Prostate gland (tissue), 2 donors: Measurements from ENCODE around the gene GATC. TPM values are rescaled to one million over a fixed set of nuclear protein-coding genes. Genes with fewer than 3 reads are reported as not detected.

Source experiments
- DNase-seq: peaks from one replicate; pipeline ENCODE4 v3.0.0-alpha.2; 2019; ENCODE audit warnings: low spot score
- H3K27ac ChIP-seq, 2 donors: fragments of 200-600 bp; sonication (generic); 2 replicates each; pipeline ENCODE4 v1.5.1; 2017 to 2019
- H3K27me3 ChIP-seq: fragments of 200-600 bp; sonication (generic); replicated peaks from 2 replicates; pipeline ENCODE4 v1.5.1; 2019; ENCODE audit not compliant: insufficient read depth
- H3K36me3 ChIP-seq, 2 donors: fragments of 200-600 bp; sonication (generic); 1 replicate in 1 of 2; 2 replicates in 1 of 2; pipeline versions ENCODE4 v1.5.1 to v1.8.1; 2017 to 2019
- H3K4me1 ChIP-seq: fragments of 200-600 bp; sonication (generic); replicated peaks from 2 replicates; pipeline ENCODE4 v1.5.1; 2019
- H3K4me3 ChIP-seq, 2 donors: fragments of 200-600 bp; sonication (generic); 2 replicates each; pipeline ENCODE4 v1.5.1; 2017 to 2019
- H3K9me3 ChIP-seq: fragments of 200-600 bp; sonication (generic); 2 replicates; pipeline ENCODE4 v1.5.1; 2017
- CTCF ChIP-seq, 4 experiments: fragments of 200-600 bp in 2 of 4; fragments of 450-650 bp in 2 of 4; sonication (generic) in 2 of 4; IDR thresholded peaks; 1 replicate in 3 of 4; 2 replicates in 1 of 4; pipeline ENCODE4 v1.5.1; 2016 to 2019; ENCODE audit warnings: antibody characterized with exemption in 4 of 4, mild to moderate bottlenecking in 2 of 4, moderate library complexity in 2 of 4
- POLR2A ChIP-seq: fragments of 450-650 bp; IDR thresholded peaks from one replicate; pipeline ENCODE4 v1.6.1; 2016; ENCODE audit warnings: antibody characterized with exemption, mild to moderate bottlenecking
- POLR2AphosphoS5 ChIP-seq: sonication (generic); formaldehyde crosslinking; IDR thresholded peaks from one replicate; pipeline ENCODE4 v1.6.1; 2017; ENCODE audit warnings: antibody characterized with exemption
- WGBS: methylation state at CpG from one replicate; pipeline ENCODE4 v1.1.5; 2018; 5-methylcytosine and 5-hydroxymethylcytosine counted together
- intact Hi-C: fragments of 100-400 bp; cut with DNase I; formaldehyde crosslinking; loops from one replicate; pipeline ENCODE4 v1.14.2; 2022
- total RNA-seq, 2 donors: library from RNA; depleted of rRNA; stranded (reverse); fragments of >200 nt; gene quantifications; one replicate each; pipeline ENCODE4 v1.1.0, GENCODE V29; 2016

Gene GATC
- total RNA-seq, 2 donors from 2014 or later, result 19.3 to 30.1 TPM

- DNase-seq, result no peak
These were observed 9.1 kb downstream of the GATC start for GRCh38 chr12:120455302-120455701.

GRCh38 chr12:120457133-120457532 is 10.9 kb downstream of the GATC start:
- H3K4me3 ChIP-seq, result no peak overlapping the region
- TF ChIP-seq CTCF (IDR thresholded peaks at IDR 0.05) (no peak), POLR2AphosphoS5 (no peak), POLR2A (no peak)
- no peak overlapping the region for H3K27ac ChIP-seq
- H3K36me3 ChIP-seq, result peaks cover 0 to 7% of the 10 kb centered on the region in 2 donors
- H3K27me3 ChIP-seq, result no peaks in the 10 kb centered on the region
- H3K9me3 ChIP-seq, result no peaks in the 10 kb centered on the region
- no peak for DNase-seq
- 76% methylated on average over 6 of the region's 6 CpGs for WGBS
- intact Hi-C loops, result no loop called here
- H3K4me1 ChIP-seq, result no peaks in the 10 kb centered on the region

More at GRCh38 chr12:120455302-120455701, 9.1 kb downstream of the GATC start:
- 94% methylated on average over 7 of the region's 7 CpGs for WGBS
- Histone ChIP-seq H3K36me3 (peaks cover 0 to 6% of the 10 kb centered on the region in 2 donors), H3K4me3 (no peak overlapping the region), H3K4me1 (no peaks in the 10 kb centered on the region), H3K9me3 (no peaks in the 10 kb centered on the region), H3K27me3 (no peaks in the 10 kb centered on the region), H3K27ac (no peak overlapping the region)
- no peak for TF ChIP-seq POLR2A
- TF ChIP-seq POLR2AphosphoS5, result no peak
- no peak for TF ChIP-seq CTCF (IDR thresholded peaks at IDR 0.05)
- intact Hi-C loops, result no loop called here

GRCh38 chr12:120460157-120460556 is 13.9 kb downstream of the GATC start:
- Histone ChIP-seq H3K9me3 (no peaks in the 10 kb centered on the region), H3K4me3 (no peak overlapping the region), H3K27me3 (no peaks in the 10 kb centered on the region), H3K27ac (no peak overlapping the region), H3K36me3 (peaks cover 12 to 13% of the 10 kb centered on the region in 2 donors), H3K4me1 (no peaks in the 10 kb centered on the region)
- TF ChIP-seq CTCF (IDR thresholded peaks at IDR 0.05), result no peak
- no peak for TF ChIP-seq POLR2AphosphoS5
- TF ChIP-seq POLR2A, result no peak
- intact Hi-C loops, result no loop called here
- no peak for DNase-seq
- 95% methylated on average over 3 of the region's 3 CpGs for WGBS

- peaks cover 12 to 13% of the 10 kb centered on the region in 2 donors for H3K36me3 ChIP-seq
These were observed 15.9 kb downstream of the GATC start for GRCh38 chr12:120462099-120462640.

More at GRCh38 chr12:120462099-120462640, 15.9 kb downstream of the GATC start:
- no peaks in the 10 kb centered on the region for H3K9me3 ChIP-seq
- H3K27ac ChIP-seq, result no peak overlapping the region
- 78% methylated on average over 3 of the region's 3 CpGs for WGBS
- TF ChIP-seq CTCF (IDR thresholded peaks at IDR 0.05) (no peak), POLR2A (no peak), POLR2AphosphoS5 (no peak)
- H3K27me3 ChIP-seq, result no peaks in the 10 kb centered on the region
- no peak overlapping the region for H3K4me3 ChIP-seq
- no peak for DNase-seq
- intact Hi-C loops, result no loop called here
- no peaks in the 10 kb centered on the region for H3K4me1 ChIP-seq
